Suppressor macrophage treated with lipopolysaccharide for 4 hours (primary cell): Measurements from ENCODE around the gene GATAD2B.

ENCODE experiments used
- DNase-seq: peaks from one replicate; pipeline ENCODE4 v3.0.0-alpha.2; 2020

The GATAD2B gene

DNA sequence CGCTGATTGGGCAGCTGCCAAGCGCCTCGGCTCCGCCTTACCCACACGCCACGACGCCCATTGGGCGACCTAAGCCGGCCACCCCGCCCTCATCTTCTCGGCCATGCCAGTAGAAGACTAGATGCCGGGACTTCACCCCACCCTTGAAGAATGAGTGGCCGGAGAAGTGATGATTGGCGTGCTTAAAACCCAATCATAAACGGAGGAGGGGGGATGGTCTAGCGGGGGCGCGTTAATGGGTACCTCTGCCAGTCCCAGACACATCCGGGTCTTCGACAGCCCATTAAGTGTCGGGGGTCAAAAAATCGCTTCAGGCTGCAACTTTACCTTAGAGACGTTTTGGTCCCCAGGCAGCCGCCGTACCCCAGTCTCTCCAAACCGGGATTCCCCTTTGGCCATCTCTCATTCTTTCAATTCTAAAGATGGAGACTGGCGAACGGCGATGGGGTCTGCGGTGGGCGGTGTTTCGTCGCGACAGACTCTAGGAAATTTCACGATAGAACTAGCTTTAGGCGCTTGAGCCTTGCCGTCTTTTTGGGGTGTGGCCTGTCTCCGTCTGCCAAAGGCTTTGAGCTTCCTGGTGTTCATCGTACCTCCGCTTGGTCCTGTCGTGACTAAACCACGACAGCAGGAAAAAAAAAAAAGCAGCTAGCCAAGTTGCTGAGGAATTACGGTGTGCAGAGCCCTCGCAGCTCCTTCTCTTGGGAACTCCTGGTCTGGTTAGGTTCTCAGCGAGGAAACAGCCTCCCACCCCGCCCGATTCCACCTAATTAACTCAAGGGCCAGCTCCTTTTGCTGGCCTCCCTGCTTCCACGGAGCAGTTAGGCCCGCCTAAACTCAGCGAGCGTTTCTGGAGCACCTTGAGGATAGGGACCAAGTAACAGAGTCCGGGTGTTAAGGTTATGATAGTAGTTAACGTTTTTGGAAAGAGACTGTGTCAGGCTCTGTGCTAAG is at the start of gene GATAD2B:
TSS of gene GATAD2B (minus strand) at position 1 of the 954 bp plus-strand sequence. CDS start 94,625 bp downstream, outside the sequence.
- DNase-seq, result peak; percentile 100

GRCh38 chr1:153970346-153970745 is 47.6 kb upstream of the GATAD2B start:
- no peak for DNase-seq

- no peak for DNase-seq
Observed at GRCh38 chr1:153968972-153969371, 46.2 kb upstream of the GATAD2B start.

DNA sequence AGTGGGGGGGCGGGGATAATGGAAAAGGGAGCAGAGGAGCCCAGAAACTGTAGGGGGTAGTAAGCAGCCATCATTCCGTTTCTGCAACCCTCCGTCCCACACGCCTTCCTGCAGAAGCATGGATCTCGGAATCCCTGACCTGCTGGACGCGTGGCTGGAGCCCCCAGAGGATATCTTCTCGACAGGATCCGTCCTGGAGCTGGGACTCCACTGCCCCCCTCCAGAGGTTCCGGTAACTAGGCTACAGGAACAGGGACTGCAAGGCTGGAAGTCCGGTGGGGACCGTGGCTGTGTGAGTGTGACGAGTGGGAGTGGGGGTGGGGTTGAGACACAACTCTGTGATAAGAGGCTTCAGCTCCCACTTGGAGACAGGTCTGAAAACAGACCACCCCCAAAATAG is 45.6 kb upstream of the GATAD2B start:
- no peak for DNase-seq

DNA sequence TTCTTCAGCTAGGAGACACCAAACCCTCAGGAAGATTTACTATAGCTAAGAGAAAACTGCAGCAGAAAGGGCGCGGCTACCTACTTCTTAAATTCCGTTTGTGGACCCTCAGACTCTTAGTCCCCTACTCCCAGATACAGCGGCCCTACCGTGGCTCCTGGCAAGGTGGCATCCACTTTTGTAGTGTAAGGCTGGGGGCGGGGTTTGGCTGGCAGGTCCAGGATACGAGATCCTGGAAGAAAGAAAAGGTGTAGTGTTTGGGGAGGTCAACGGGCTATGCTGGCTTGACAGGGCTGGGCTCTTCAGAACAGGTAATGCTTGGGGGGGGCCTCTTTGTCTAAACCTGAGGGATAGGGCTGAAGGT is 45.2 kb upstream of the GATAD2B start:
- no peak for DNase-seq

DNA sequence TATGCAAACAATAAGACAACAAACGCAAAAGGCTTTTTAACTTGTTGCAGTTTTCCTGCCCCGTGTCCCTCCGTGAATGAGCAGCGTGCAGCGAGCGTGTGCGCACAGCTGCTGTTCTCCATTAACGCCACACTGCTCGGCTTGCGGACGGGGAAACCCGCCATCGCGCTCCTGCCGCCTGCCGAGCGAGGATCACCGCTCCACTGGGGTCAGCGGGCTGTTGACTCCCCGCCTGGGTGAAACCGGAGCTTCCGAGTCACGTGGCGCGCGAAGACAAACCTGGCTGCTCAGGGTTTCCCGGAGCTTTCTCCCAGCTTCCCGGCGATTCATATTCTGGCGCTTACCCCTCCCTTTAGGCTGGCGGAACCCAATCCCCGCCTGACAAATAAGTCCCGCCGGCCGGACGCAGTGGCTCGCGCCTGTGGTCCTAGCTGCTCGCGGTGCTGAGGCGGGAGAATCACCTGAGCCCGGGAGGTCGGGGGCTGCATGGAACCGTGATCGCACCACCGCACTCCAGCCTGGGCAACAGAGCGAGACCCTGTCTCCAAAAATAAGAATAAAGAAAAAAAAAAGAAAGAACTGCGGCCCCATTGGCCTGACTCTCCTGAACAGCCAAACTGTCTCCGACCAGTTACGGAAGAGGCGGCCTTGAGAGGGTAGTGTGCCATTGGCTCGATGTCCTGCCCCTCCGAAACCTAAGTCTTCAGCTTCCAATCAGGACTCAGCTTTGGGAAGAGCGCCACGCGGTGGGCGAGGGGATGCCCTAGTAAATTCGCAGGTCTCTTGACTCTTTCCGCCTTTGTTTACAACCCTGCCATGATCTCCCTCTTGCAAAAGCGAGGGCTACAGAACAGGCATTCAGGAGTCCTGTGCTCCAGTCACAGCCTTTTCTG is 44.6 kb upstream of the GATAD2B start, which contains the start of gene CREB3L4:
TSS of gene CREB3L4 (plus strand) at position 796 of the 893 bp plus-strand sequence. CDS start 624 bp downstream, outside the sequence.
- DNase-seq, result peak; percentile 95

GRCh38 chr1:153963850-153964331 is 41.1 kb upstream of the GATAD2B start:
- peak; percentile 5 for DNase-seq

- peak; percentile 98 for DNase-seq
Observed at GRCh38 chr1:153963030-153963849, 40.5 kb upstream of the GATAD2B start, which contains the start of gene SLC39A1. Gene SLC39A1 (minus strand): TSS chr1:153963537. CDS start chr1:153962715, 822 bp downstream.

DNA sequence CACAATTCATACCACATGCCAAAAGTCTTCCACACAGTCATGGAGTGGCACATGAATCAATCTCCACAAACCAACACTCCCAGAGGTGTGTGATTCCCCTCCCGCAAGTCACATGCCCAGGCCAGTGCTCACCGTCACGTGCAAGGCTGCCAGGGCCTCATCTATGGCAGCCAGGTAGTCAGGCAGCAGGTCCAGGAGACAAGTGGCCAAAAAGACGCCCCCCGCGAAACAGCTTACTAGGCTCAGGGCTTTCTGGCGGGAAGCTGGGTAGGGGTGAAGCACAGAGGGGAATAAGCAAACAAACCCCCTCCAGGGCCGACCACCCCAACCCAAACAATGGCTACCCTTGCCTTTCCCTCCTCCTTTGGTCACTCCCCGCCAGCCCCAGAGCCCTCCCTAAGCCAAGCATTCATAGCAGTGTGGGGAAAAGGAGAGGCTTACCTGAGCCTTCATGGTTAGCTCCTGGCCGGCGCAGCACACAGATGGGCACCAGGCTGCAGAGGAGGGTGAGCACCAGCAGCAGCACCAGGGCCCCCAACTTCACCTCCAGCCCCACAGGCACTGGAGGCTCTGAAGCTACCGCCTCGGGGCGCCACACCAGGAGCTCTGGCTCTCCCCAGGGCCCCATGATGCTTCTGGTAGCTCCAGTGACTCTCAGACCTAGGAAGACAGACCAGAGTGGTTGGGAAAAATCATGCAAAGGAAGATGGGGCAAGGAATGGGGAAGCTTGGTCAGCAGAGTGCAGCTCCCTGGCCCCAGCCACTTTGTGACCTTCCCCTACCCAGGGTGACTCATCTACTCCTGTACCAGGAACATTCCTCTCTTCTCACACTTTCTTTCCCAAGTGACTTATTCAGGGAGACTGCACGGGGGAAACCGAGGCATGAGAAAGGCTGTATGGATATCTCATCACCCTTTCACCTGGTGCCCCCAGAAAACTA is 39.6 kb upstream of the GATAD2B start:
- peak; percentile 81 for DNase-seq

DNA sequence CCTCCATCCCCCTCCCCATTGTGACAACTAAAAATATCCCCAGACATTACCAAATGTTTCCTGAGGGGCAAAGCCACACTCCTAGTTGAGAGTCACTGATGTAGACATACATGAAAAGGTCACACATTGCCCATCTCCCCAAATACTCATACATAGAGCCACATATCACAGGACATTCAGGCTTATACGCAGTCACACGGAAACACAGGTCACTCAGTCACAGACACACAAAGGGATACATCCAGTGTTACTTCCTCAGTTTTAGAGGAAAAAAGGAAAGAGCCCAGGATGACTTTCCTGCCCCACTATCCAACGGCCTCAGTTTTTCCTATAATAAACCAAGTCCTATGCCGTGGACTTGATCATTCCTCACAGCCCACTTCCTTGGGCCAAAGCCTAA is 38.6 kb upstream of the GATAD2B start:
- DNase-seq, result peak; percentile 39

GRCh38 chr1:153960206-153960605 is 37.4 kb upstream of the GATAD2B start:
- DNase-seq, result no peak

DNA sequence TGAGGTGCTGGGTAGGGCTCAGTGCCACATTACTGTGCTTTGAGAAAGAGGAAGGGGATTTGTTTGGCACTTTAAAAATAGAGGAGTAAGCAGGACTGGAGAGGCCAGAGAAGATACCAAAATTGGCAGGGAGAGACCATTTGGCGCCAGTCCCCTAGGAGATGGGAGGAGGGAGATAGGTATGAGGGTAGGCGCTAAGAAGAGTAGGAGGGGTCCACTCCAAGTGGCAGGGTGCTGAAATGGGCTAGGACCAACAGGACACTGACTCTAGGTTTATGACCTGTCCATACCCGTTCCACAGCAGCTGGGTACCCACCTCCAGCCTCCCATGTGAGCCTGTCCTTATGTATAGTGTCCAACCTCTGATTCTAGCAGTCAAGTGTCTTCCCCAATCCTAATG is 36.7 kb upstream of the GATAD2B start:
- DNase-seq, result no peak

DNA sequence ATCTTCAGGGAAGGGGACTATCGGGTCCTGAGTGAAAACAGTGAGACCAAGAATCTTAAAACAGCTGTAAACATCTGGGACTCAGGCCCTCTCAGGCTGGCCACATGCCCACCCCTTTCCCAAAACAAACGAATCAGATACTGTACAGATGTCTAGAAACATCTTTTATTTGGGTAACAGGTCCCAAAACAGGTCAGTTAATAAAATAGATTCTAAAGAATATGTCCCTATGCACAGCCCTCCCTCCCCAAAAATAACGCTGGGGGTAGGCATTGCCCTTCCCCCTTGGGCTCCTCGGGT is 36.1 kb upstream of the GATAD2B start:
- no peak for DNase-seq

DNA sequence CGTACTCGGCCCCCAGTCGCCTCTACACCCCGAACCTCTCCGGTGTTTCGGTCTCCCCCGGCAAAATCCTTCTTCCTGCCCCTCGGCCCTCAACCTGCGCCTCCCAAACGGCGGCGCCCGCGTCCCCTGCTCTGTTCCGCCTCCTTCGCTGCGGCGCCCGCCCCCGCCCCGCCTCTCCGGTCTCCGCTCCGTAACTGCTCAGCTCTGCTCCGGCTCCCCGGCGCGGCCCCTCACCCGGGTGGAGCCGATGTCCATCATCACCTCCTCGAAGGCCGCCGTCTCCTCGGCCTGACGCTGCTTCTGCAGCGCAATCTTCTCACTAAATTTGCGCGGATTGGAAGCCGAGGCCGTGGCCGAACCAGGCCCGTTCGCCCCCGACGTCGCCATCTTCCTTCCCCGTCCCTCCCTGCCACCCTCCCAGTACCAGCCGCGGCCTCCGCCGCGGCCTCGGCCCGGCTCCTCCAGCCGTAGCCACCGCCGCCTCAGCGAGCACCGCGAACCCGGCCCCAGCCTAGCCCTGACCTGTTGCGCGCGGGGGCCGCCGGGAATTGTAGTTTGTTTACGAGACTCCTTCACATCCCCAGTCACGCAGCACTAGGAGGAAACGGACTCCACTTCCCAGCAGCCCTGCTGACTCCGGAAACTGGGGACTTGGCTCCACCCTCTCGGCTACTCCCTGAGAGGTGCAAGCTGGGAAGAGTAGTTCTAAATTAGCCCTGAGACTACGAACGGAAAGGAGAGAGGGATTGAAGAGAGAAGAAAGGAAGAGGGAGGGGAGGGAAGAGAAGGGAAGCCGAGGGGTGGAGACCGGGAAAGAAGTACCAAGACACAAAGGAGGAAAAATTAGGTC is 35.6 kb upstream of the GATAD2B start, which contains the start of gene CRTC2:
TSS of gene CRTC2 (minus strand) at position 502 of the 850 bp plus-strand sequence. CDS start at position 387, 115 bp downstream.
- DNase-seq, result peak; percentile 97

GRCh38 chr1:153957744-153958110 is 35.0 kb upstream of the GATAD2B start:
- peak; percentile 31 for DNase-seq

GRCh38 chr1:153956997-153957715 is 34.4 kb upstream of the GATAD2B start:
- DNase-seq, result no peak

GRCh38 chr1:153954826-153955225 is 32.1 kb upstream of the GATAD2B start:
- no peak for DNase-seq

GRCh38 chr1:153953859-153954365 is 31.1 kb upstream of the GATAD2B start:
- no peak for DNase-seq

DNA sequence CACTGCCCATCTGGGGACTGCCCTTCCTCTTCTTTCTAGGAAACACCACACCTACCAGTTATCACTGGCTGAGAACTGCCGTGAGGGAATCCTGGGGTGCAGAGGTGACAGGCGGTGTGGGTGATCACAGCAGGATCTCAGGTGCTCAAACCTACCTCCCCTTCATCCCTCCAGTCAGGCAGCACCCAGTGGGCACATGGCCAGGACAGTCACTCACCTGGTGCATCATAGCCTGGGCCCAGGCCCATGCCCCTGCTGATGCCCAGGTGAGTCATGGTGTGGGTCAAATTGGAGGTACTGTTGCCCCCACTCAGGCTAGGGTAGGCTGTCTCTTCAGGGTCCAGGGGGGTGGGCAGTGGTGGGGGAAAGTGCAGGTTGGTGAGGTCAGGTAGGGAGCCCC is 29.0 kb upstream of the GATAD2B start:
- DNase-seq, result no peak
